Measurements from ENCODE around the gene MAP1LC3B2.

DNA sequence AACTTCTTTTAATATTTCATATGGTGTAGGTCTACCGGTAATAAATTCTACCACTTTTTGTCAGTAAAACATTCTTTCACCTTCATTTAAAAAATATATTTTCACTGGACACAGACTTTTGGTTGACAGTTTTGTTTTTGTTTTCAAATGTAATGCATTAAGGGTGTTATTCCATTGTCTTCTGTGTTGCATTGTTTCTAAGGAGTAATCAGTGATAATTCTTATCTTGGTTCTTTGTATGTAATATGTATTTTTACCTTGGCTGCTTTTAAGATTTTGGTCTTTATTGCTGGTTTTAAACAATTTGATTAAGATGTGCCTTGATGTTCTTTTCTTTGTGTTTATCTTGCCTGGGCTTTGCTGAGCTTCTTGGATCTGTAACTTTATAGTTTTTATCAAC is 4.1 kb downstream of the MAP1LC3B2 start:
- TF ChIP-seq CTCF (IDR thresholded peaks at IDR 0.05) (no peak), POLR2A (IDR thresholded peaks at IDR 0.05) (no peak)
